WI38 (cell line): ENCODE results near the gene UBE2D2.

Experiments used
- H3K4me3 ChIP-seq: 2 replicates; pipeline ENCODE4 v1.5.1; 2011; ENCODE audit warnings: low read depth, mild to moderate bottlenecking, control low read depth, low read length
- TF ChIP-seq, protein P1 (sequence below): IDR thresholded peaks from 2 replicates; pipeline ENCODE4 v1.5.1; 2012; ENCODE audit warnings: low read depth, mild to moderate bottlenecking, control low read depth, low read length

Gene UBE2D2

DNA sequence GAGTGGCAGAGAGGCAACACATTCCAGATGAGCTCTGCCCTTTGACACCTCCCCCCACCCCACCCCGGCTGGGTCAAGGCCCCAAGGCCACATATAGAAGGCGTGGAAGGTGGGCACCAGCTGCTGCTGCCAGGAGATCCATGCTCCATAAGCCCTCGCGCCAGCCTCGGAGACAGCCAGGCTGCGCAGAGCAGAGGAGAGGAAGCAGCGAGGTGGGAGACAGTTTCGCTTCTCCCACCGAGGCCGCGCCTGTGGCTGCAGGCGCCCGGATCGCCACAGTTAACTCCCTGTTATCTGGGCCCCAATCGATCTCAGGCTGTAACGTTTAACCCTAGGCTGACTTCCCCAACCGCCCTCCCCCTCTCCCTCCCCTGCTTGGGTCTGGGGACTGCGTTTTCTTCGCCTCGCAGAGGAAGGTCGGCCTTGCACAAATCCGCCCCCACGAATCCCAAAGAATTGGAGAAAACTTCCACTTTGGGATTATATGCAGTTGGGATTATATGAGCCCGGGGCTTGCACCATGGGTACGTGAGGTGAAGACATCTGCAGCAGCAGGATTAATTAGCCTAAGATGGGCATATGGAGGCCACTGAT lies 85.9 kb downstream of the UBE2D2 start:
- no peak overlapping the region for H3K4me3 ChIP-seq
- TF ChIP-seq, protein P1, sequence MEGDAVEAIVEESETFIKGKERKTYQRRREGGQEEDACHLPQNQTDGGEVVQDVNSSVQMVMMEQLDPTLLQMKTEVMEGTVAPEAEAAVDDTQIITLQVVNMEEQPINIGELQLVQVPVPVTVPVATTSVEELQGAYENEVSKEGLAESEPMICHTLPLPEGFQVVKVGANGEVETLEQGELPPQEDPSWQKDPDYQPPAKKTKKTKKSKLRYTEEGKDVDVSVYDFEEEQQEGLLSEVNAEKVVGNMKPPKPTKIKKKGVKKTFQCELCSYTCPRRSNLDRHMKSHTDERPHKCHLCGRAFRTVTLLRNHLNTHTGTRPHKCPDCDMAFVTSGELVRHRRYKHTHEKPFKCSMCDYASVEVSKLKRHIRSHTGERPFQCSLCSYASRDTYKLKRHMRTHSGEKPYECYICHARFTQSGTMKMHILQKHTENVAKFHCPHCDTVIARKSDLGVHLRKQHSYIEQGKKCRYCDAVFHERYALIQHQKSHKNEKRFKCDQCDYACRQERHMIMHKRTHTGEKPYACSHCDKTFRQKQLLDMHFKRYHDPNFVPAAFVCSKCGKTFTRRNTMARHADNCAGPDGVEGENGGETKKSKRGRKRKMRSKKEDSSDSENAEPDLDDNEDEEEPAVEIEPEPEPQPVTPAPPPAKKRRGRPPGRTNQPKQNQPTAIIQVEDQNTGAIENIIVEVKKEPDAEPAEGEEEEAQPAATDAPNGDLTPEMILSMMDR = no peak

- H3K4me3 ChIP-seq = peak overlapping the region; percentile 82
- TF ChIP-seq, protein P1 = no peak
Measured at GRCh38 chr5:139647506-139648204, 86.5 kb downstream of the UBE2D2 start.

DNA sequence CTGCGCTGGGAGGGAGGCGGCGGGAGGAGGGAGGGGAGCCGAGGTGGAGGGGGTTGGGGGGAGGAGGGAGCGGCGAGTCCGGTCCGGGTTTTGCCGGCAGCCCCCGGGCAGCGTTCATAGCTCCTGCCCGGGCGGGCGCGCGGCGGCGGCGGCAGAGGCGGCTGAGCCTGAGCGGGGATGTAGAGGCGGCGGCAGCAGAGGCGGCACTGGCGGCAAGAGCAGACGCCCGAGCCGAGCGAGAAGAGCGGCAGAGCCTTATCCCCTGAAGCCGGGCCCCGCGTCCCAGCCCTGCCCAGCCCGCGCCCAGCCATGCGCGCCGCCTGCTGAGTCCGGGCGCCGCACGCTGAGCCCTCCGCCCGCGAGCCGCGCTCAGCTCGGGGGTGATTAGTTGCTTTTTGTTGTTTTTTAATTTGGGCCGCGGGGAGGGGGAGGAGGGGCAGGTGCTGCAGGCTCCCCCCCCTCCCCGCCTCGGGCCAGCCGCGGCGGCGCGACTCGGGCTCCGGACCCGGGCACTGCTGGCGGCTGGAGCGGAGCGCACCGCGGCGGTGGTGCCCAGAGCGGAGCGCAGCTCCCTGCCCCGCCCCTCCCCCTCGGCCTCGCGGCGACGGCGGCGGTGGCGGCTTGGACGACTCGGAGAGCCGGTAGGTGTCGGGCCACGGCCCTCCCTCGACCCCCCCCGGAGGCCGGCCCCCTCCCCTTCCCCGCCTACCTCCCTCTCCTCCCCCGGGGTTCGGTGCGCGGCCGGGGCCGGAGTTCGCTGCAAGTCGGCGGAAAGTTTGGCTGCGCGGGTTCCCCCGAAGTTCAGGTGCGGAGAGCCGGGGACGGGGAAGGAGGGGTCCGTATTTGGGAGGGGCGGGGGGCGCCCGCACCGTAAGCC lies 87.3 kb downstream of the UBE2D2 start, which contains the start of gene CXXC5:
Gene CXXC5 (plus strand): TSS at position 145 of the 877 bp plus-strand sequence. CDS start 32,175 bp downstream, outside the sequence.
- TF ChIP-seq, protein P1 = no peak
- peak within 1 kb of the TSS; percentile 82 for H3K4me3 ChIP-seq

GRCh38 chr5:139649082-139649991 lies 88.2 kb downstream of the UBE2D2 start:
- H3K4me3 ChIP-seq = peak overlapping the region; percentile 82
- TF ChIP-seq, protein P1 = no peak

DNA sequence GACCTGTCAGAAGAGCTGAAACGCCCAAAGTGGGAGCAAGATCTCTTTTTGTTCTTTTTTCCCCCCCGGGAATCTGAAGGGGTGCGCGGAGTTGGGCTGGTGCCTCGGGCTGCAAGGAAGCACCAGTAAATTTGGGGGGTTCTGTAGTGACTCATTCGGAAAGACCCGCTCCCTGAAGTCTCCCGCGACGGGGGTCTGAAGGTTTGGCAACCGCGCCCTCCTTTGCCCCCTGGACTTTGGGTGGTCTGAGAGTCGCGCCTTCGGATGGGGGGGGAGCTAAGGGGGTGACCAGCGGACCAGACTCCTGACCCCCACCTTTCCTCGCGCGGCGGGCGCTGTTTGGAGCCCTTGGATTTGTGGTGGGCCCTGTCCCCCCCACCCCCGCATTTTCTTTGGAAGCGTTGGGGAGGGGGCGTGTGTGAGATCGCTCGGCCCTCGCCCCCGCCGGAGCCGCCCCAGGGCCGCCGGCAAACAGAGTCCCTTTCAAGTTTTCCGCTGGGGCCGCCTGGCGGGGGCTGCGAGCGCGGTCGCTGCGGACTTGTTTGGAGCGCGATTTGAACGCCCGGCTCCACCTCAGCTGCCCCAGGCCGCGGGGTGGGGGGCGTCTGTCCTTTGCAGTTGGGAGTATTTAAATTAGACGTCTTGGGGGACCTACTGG lies 89.0 kb downstream of the UBE2D2 start:
- H3K4me3 ChIP-seq = peak overlapping the region; percentile 82
- TF ChIP-seq, protein P1 = no peak

GRCh38 chr5:139650689-139651042 lies 89.5 kb downstream of the UBE2D2 start:
- H3K4me3 ChIP-seq = peak overlapping the region; percentile 82
- TF ChIP-seq, protein P1 = no peak
